ENCODE data around the gene EMX1.

DNA sequence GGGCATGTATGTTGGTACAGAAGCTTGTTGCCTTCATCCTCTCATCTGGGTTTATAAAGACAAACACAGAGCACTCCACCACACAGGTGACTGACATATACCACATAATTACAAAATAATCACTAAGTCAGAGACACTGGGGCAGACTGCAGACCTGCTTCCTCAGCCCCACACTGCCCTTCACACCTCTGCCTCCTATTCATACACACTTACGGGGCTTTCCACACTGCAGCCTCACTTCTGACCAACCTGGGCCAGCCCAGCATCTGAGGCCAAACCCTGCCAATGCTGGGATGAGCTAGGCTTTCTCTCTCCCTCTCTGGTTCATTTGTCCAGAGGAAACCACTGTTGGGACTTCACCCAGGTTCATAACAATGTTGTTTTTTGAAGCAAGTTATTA lies 4.5 kb downstream of the EMX1 start:
- TF ChIP-seq, protein P1, sequence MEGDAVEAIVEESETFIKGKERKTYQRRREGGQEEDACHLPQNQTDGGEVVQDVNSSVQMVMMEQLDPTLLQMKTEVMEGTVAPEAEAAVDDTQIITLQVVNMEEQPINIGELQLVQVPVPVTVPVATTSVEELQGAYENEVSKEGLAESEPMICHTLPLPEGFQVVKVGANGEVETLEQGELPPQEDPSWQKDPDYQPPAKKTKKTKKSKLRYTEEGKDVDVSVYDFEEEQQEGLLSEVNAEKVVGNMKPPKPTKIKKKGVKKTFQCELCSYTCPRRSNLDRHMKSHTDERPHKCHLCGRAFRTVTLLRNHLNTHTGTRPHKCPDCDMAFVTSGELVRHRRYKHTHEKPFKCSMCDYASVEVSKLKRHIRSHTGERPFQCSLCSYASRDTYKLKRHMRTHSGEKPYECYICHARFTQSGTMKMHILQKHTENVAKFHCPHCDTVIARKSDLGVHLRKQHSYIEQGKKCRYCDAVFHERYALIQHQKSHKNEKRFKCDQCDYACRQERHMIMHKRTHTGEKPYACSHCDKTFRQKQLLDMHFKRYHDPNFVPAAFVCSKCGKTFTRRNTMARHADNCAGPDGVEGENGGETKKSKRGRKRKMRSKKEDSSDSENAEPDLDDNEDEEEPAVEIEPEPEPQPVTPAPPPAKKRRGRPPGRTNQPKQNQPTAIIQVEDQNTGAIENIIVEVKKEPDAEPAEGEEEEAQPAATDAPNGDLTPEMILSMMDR (IDR thresholded peaks at IDR 0.05; ENCODE audit: insufficient read depth, low read length) = no peak
- TF ChIP-seq GABPA (IDR thresholded peaks at IDR 0.05; ENCODE audit: low read depth) (no peak), POLR2AphosphoS5 (IDR thresholded peaks at IDR 0.05; ENCODE audit: low read depth) (no peak)
